NCI-H69 (cell line): ENCODE data around the gene MYH15.

Experiments used
- DNase-seq: peaks from one replicate; lab custom pipeline; 2025; lab: John Stamatoyannopoulos, UW

MYH15 gene

DNA sequence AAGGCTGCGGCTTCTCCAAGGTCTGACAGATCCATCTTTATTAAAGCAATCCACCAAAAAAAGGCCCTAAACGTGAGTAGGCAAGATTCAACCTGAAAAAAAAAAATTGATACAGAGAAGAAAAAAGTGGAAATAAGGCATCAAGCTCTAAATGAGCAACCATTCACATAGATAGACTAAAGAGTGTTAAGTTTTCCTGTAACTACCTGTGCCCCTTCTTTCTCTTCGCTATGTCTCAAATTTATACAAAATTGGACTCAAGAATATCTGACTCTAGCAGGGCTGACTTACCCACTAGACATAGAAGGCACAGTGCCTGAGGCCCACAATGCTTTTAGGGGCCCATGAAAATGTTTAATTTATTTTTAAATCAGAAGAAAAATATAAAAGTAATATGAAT is at the start of gene MYH15:
Gene MYH15 (minus strand): TSS at position 101 of the 400 bp plus-strand sequence. CDS start 66 bp downstream, at position 35.
- DNase-seq = no peak

DNA sequence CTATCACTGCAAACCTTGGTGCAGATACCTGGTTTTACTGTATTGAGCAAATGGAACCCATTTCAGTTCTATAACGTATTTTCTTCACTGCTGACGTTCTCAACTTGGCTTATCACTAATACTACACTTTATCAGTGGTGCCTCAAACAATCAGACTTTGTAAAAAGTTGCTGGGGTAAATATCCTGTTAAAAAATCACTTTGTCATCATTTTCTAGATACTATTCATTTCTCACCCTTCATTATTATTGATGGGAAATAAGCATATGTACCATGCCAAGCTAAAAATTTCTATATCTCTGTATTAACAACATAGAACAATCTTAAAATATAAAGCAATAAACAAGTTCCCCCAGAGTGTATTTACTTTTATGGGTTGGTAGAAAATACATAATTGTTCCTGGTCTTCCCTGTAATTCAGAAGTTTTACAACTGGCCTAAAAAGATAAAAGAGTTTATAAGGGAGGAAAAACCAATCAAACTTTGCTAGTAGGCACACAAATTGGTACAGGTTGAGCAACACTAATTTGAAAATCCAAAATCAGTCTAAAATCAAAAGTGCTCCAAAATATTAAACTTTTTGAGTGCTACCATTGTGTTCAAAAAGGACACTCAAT is 45.7 kb upstream of the MYH15 start:
- DNase-seq = no peak

DNA sequence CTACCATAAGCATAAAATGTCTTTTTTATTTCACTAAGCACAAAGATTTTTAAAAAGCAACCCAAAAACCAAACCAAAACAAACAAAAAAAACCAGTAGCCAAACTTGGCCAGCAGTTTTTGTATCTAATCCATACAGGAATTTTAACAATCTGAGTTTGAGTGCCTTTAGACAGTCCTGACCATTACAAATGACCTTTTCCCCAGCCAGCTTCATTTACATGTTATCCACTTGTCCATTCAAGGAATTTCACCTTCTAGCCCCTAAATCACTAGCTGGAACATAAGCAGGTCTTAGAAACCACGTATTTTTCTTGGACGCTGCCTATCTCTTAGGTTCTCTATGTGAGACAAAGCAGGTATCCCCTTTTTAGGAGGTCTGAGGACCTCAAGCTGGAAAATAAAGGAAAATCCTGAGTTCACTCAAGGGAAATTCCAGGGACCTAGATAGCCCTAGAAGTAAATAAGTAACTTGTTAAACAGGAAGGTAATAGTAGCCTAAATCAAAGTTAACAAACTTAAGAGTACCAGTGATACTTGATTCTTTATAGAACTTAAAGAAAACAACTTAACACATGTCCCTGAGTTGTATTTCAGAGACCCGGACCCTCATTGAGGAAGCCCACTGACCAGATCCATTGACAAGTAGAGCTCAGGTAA is 44.6 kb upstream of the MYH15 start:
- no peak for DNase-seq

DNA sequence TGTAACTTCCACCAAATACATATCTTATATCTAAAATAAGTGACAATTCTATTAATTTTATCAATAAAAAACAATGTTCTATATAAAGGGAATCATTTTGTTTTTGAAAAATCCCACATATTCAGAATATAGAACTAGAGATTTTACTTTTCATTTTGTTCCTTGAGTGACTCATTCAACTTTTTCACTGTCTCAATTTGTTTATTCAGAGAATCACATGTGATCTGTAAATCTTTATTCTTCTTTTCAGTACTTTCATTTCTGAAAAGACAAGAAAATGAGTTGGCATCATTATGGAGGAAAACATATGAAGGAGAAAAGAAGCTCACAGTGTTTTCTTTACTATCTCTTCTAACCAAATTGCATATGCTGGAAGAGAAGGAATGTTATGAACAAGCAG is 43.8 kb upstream of the MYH15 start:
- no peak for DNase-seq

DNA sequence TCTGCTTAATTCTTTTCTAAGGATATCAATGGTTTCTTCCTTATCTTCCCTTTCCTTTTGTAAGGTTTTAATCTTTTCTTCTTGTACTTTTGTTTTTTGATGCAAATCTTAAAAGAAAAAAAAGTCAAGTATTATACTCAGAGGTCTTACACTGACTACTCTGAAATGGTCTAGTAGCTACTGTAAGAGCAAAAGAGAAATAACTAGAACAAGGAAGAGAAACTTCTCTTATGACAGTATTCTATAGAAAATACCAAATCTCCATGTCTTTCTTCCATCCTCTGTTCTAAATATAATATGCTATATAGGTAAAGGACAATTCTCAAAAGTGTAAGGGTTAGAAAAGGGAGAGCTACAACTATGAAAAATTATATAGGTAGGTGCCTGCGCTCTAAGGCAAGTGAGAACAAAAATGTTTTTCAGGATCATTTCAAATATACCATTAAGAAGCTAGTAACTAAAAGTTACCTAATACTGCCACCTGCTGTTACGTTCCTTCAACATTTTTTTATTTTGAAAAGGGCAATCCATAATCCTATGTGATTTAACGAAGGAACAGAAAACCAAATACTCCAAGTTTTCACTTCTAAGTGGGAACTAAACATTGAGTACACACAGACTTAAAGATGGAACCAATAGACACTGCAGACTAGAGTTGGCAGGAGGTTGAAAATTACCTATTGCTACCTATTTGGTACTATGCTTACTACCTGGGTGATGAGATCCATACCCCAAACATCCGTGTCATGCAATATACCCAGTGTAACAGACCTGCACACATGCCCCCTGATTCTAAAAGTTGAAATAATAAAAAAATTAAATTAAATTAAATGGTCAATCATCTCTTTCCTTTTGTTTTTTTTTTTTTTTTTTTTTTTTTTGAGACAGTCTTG is 42.1 kb upstream of the MYH15 start:
- peak; percentile 46 for DNase-seq

DNA sequence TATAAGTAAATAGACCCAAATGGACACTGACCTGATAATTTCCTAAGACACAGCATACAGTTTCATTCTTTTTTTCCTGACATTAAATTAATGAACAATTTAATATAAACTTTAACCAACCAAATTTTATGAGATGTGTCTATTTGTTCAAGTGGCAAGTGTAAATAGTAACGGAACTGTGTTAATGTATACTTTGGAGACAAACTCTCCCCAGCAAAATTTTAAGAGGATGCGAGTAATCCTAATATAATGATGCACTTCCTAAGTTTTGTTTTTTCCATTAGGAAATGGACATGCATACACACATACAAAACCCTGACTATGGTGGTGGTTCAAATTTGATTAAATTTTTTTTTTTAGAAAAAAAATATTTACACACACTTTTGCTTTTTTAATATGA is 38.5 kb upstream of the MYH15 start:
- no peak for DNase-seq

DNA sequence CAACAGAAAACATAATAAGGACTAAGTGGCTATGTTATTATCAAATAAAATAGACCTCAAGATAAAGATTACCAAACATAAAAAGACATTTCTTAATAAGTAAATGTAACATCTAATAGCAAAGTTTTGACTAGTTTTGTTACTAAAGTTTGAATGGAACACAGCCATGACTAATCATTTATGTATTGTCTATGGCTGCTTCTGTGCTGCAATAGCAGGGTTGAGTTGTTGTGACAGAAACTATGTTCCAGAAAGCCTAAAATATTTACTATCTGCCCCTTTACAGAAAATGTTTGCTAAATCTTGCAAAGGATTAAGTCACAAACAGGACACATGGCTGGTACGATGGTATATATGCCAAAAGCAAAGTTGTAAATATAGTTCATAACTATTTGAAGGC is 37.9 kb upstream of the MYH15 start:
- no peak for DNase-seq

DNA sequence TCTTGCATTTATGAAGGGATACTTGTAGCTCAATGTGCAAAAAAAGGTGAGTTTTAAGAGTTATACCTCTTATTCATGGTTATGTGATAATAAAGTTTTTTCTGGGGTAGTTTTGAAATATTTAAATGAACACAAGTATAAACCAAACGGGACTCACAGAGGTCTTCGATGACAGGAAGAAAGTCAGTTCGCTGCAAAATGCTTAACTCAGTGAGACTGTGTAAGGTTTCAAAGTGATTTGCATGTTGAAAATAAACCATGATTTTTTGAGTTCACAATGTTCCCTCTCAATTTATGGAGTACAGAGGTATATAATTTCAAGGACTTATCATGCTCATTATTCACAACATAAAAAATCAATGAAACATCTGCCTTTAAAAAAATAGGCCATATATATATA is 36.3 kb upstream of the MYH15 start:
- DNase-seq = no peak

DNA sequence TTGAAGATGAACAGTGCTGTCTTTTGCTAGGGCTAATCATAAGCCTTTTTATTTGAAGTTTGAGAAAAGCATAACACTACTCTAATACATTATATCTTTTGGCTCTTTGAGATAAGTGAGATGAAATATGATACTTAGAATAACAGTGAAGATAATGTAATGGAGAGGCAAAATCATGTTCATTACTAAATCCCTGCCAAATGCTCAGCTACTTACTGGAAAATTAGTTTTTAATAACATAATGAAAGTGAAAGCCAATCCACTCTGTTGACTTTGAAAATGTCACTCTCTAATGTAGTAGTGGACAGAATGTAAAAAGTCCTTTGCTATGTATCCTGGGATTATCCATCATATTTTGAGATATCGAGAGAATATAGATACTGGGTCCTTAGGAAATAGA is 35.9 kb upstream of the MYH15 start:
- no peak for DNase-seq

DNA sequence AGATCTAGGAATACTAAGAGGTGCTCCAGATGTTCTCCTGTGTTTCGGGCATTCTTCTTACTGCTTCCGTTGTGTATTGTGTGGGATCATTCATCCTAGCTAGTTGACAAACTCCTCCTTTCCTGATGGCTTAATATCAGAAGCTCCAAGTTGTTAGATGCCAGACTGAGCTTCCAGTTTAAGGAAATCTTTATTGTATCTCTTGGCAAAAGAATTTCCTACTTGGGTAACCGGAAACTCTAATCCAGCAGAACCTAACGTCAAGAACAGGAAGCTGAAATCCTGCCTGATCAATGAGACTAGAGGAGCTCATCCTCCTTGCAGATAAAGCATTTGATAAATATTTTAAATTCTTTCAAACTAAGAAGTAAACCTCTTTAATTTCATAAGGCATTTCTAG is 27.7 kb upstream of the MYH15 start:
- DNase-seq = no peak

DNA sequence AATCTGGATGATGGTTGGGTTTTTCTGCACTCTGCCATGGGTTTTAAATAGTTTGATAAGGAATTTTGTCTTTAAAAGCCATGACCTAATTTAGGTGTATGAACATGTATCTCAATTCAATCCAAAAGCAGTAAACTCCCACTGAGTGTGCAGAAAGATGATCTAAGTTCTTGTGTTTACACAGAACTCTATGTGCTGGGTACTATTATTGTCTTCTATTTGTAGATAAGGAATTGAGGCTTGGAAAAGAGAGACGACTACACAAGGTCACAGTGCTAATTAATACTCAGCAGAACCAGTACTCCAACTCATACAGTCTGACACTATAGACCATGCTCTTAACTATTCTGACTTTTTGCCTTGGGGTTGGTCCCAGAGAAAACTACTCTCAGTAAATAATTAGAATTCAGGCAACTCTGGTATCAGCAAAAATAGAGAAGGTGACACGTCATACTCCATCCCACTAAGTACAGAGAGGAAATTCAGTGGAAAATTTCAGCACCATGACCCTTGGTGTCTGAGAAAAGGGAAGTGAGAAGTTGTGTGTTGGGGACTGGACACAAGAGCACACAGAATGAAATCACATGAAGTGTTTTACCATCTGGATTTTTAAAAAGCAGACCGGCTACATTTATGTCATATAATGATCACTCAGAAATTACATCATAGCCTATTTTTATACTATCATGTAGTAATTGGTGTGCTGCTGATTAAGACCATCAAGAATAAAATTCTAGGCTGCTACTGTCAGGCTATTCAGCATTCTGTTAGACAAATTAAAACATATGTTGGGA is 18.3 kb upstream of the MYH15 start:
- no peak for DNase-seq

DNA sequence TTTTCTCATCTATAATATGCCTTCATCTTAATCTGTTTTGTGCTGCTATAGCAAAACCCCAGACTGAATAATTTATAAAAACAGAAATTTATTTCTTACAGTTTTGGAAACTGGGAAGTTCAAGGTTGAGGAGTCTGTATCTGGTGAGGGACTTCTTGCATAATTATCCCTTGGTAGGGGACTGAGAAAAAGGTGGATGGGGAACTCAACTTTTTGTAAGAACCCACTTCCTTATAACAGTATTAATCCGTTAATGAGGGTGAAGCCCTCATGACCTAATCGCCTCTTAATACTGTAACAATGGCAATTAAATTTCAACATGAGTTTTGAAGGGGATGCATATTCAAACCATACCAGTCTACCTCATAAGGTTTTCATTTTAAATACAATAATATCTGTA is 17.4 kb upstream of the MYH15 start:
- DNase-seq = no peak

DNA sequence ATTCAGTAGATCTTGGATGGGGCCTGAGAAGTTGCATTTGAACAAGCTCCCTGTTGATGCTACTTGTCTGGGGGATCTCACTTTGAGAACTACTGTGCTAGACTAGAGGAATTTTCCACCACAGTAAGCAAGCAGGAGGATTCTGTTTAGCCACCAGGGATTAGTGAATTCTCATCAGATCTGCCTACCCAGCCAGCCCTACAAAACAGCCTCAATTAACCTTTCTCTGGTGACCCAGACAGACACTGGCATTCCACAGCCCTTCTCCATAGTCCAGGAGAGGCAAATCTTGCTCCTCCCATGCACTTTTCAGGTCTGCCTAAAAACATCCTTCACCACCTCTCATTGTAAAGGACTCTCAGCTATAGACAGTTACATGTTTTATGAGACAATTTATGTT is 16.7 kb upstream of the MYH15 start:
- no peak for DNase-seq

DNA sequence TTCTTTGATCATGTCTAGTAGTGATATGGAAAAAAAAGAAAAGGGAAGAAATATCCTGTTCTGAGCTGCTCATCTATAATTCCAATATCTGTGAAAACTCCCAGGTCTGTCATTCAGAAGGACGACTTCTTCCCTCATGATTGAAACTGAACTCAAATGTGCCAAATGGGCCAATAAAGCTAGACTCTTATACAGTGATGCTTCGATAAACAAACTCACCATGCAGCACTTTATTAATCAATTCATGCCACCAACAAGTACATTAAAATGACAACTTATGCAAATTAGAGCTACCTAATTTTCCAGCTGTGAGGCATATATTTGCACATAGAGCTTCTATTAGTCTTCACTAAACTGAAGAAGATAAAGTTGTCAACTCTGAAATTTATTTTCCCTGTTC is 15.6 kb upstream of the MYH15 start:
- DNase-seq = no peak

DNA sequence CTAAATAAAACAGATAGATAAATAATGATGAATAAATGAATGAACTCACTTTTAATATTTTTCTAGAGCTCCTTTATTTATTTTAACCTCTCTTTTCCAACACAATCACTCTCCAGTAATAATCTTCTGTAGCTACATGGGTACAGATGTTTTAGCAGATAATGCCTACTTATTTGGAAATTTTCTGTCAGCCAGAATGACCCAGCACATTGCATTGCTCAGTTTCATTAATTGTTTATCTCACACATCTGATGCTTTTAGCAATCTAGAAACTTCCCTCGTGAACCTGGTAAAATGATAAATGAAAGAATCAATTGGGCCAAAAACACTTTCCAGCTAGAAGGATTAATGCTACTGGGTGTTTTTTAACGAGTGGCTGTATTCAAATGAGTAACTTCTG is 14.9 kb upstream of the MYH15 start:
- no peak for DNase-seq

DNA sequence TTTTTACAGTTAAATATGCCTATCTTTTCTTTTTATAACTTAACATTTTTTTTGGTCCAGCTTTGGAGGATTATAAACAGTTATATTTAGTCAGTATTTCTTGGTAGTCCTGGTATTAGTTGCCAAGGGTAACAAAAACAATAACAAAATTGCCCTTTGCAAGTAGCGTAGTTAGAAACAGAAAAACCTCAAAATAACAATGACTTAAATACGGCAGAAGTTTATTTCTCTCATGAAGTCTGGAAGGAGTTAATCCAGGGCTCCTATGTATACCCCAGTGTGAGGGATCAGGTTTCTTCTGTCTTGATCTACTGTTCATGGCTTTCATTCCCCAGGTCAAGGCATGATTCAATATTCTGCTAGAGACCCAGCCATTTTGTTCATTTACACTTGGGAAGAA is 14.1 kb upstream of the MYH15 start:
- DNase-seq = no peak

DNA sequence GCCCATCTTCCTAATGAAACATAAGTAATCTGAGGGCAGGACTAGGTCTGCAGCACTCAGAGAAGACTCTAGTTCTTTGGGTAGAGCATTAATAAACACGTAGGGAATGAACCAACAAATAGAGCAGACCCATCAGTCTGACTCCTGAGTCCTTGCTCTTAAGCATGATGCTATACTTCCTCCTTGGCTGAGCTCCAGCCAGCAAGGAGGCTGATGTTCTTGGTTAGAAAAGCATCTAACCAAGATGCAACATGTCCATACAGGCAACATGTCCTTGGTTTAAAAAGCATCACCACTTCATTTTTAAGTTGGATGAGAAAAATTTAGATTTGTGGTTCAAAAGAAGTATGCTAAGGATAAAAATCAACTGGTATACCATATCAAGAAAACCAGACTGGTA is 8.5 kb upstream of the MYH15 start:
- peak; percentile 23 for DNase-seq

DNA sequence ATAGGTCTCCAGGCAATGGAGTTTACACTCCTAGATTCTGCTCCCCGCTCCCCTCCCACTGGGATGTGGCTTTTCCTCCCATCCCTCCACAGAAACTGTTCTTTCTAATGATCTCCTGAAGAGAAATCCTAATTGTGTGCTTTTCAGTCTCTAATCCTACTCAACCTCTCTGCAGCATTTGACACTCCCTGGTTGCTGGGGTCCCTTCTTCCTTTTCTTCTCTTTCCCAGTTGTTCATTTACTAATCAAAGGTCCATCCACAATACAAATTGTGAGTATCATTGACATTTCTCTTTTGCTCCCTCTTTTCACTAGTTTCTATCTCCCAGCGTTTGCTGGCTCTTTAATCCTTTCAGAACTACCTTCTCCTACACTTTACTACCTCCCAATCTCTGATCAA is 6.5 kb upstream of the MYH15 start:
- no peak for DNase-seq

DNA sequence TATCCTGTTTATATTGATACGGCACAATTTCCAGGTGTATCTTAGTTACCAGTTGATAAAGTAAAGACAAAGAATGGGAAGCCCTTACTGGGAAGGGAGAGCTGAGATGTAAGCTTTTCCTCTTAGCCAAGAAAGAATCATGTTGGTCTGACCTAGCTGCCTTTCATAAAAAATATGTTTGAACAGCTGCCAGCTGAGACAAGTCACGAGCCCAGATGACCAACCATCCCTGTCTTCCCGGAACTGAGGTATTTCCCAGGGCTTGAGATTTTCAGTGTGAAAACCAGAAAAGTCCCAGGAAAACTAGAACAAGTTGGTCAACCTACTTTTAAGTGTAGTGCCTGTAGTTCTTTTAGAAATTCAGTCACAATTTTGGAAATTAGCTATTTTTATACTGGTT is 3.6 kb upstream of the MYH15 start:
- peak; percentile 13 for DNase-seq

DNA sequence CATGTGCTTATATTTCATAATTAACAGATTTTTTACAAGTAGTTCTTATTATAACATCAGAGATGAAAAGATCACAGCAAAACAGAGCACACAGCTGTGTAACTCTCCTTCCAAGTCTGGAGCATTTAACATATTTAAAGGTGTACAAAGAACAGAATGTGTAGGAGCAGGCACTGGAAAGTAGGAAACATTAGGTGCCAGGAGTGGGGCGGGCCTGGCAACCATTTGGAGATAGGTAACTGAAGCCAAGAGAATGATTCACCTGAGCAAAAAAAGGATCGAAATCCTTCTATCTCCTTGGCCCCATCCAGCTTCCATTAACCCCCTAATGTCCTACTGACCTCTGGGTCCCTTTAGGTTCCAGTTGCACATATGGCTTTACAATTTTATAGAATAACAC is 2.3 kb upstream of the MYH15 start:
- DNase-seq = no peak

DNA sequence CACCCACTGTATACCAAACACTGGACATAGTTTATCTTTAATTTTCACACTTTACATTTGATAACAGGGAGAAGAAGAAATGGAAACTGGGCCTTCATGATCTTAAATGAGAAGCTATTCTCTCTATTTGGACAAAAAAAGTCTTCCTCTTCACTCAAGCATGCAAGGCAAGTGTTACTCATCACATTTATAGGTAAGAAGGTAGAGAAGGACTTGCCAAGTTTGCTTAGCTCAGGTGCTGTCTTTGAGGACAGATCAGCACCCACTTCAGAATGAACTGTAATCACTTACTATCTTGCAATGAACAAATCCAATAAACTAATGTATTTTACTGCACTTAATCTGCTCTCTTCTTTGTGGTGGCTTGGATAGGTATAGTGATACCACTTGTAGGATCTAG is 1.1 kb upstream of the MYH15 start:
- DNase-seq = no peak

DNA sequence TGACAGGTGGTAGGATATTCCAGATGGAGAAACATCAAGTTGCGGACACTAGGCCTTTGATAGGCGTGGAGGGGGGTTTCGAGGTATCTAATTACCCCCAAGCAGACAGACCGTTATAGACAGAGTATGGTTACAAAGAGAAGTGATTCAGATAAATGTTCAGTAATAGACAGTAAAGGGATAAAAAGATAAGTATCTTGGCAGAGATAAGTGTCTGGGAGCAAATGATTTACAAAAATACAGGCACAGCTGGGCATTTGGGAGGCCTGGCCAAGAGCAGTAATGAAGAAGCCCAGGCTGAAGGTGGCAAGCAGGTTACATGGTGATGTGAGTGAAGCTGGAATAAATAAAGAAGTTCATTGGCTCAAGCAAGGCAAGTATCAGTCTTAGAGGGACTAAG is 659 bp upstream of the MYH15 start:
- DNase-seq = peak; percentile 22
